Thyroid gland (tissue), 4 donors: Measurements from ENCODE around the gene DEK.

ENCODE experiments used
- CTCF ChIP-seq, 6 experiments: fragments of 200-600 bp in 3 of 6; fragments of 450-650 bp in 3 of 6; sonication (generic) in 3 of 6; IDR thresholded peaks; one replicate each; pipeline ENCODE4 v1.5.1; 2016 to 2019; ENCODE audit warnings: antibody characterized with exemption in 6 of 6, mild to moderate bottlenecking in 2 of 6, inconsistent platforms in 1 of 6, moderate library complexity in 1 of 6
- POLR2A ChIP-seq, 2 donors: fragments of 450-650 bp; IDR thresholded peaks; one replicate each; pipeline ENCODE4 v1.6.1; 2017; ENCODE audit warnings: antibody characterized with exemption in 2 of 2, mild to moderate bottlenecking in 2 of 2, moderate library complexity in 1 of 2

DNA sequence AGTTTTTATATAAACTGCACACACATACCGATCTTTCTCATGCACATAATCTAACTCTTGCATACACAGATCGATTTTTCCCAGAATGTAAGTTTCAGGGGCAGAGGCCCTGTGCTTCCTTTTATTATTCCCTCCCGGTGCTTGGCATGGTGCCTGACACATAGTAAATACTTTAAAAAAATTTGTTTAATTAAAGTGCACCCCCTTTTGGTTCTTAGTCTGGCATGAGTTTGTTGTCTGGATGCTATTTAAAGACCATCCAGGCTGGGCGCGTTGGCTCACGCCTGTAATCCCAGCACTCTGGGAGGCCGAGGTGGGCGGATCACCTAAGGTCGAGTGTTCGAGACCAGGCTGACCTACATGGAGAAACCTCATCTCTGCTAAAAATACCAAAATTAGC, 5.4 kb upstream of the DEK start:
- TF ChIP-seq CTCF (IDR thresholded peaks at IDR 0.05) = no peak
- TF ChIP-seq POLR2A (IDR thresholded peaks at IDR 0.05) = no peak
